Retinal pigment epithelial cell (primary cell): ENCODE results near the gene CIROP.

Experiments used
- DNase-seq: peaks from one replicate; pipeline ENCODE4 v3.0.0-alpha.2; 2010; ENCODE audit warnings: low read depth
- H3K4me3 ChIP-seq: 2 replicates; pipeline ENCODE4 v1.5.1; 2011; ENCODE audit warnings: mild to moderate bottlenecking, low read length, control low read depth, moderate library complexity
- TF ChIP-seq, protein P1 (sequence below): conservative IDR thresholded peaks from 2 replicates; pipeline ENCODE4 v1.5.1; 2011; ENCODE audit warnings: low read depth, low read length, control low read depth, inconsistent platforms

The CIROP gene

DNA sequence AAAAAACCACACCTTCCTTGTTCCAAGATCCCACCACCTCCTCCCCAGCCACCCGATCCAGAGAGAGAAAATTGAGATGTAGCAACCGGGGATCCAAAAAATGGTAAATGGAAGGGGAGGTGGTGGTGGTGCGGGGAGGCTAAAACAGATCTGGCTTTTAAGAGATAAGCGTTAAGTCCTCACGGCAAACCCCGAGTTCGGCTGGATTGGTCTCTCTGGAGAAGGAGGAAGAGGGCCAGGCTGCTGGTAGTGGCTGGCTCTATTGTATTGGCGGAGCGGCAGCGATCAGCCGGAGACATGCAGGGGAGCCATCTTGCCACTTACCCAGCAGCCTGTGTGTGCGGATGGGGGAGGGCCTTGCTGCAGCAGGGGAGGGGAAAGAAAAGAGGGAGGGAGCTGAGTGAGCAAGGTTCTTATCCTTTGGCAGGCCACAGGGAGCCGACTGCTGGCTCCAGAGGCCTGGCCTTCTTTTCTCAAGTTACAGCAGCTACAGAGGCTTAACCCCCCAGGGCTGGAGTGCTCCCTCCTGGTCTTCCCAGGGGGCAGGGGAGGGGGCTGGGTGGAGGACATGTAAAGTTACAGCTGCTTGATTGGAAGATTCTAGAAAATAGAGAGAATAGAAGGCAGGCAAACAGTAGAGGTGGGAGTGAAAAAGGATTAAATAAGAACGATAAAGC, 33.4 kb downstream of the CIROP start:
- H3K4me3 ChIP-seq: peak overlapping the region; percentile 95
- peak; percentile 88 for DNase-seq
- TF ChIP-seq, protein P1, sequence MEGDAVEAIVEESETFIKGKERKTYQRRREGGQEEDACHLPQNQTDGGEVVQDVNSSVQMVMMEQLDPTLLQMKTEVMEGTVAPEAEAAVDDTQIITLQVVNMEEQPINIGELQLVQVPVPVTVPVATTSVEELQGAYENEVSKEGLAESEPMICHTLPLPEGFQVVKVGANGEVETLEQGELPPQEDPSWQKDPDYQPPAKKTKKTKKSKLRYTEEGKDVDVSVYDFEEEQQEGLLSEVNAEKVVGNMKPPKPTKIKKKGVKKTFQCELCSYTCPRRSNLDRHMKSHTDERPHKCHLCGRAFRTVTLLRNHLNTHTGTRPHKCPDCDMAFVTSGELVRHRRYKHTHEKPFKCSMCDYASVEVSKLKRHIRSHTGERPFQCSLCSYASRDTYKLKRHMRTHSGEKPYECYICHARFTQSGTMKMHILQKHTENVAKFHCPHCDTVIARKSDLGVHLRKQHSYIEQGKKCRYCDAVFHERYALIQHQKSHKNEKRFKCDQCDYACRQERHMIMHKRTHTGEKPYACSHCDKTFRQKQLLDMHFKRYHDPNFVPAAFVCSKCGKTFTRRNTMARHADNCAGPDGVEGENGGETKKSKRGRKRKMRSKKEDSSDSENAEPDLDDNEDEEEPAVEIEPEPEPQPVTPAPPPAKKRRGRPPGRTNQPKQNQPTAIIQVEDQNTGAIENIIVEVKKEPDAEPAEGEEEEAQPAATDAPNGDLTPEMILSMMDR: no peak

DNA sequence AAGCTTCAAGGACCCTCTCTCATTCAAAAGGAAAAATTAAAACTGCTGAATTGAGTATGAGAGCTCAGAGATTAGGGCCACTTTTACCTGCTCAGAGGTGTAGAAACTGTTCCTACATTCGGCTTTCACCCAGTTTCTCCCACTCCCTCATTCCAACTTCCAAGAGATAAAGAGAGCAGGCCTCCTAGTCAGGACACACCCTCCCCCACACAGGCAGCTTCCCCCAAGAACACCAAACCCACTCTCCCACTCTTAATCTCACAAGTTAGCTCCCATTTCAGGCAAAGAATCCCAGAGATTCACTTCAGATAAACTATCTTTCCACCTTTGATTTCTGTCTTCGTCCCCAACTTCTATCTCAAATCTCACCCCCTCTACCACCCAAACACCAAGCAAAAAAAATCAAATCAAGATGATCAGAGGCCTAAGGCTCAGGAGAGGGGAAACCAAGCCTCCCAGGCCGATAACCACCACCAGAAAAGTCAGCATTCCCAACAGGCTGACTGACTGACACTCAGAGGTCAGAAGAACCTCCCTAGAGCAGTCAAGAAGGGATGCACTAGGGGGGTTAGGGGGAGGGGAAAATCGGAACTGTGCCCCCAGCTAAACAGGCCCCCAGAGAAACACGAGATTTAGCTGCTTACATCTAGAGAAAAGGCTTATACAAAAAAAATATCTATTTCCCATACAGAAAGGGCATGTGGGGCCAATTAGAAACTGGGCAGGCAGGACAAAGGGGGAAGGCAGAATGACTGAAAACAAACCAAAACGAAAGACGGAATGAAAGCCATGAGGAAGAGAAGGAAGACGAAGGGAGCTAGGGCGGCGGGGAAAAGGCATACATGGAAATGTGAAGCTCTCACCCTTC, 34.3 kb downstream of the CIROP start:
- DNase-seq: no peak
- H3K4me3 ChIP-seq: peak overlapping the region; percentile 95
- TF ChIP-seq, protein P1: no peak

DNA sequence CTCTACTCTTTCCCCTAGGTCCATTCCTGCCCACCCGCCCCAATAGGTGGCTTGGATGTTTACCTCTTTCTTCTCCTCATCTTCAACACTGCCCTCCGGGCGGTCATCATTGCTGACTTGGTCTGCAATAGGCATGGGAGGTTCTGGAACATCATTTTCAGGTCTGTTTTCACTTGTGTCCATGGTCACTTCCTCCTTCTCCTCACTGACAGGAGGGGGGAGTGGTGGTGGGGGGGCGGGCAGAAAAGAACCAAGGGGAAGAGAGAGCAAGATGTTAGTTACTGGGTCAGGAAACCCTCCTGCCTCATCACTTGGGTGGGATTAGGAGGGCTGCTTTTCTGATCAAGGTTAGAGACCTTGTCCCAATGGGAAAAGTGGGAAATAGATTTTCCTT, 35.4 kb downstream of the CIROP start:
- no peak for DNase-seq
- TF ChIP-seq, protein P1: no peak
- no peak overlapping the region for H3K4me3 ChIP-seq

DNA sequence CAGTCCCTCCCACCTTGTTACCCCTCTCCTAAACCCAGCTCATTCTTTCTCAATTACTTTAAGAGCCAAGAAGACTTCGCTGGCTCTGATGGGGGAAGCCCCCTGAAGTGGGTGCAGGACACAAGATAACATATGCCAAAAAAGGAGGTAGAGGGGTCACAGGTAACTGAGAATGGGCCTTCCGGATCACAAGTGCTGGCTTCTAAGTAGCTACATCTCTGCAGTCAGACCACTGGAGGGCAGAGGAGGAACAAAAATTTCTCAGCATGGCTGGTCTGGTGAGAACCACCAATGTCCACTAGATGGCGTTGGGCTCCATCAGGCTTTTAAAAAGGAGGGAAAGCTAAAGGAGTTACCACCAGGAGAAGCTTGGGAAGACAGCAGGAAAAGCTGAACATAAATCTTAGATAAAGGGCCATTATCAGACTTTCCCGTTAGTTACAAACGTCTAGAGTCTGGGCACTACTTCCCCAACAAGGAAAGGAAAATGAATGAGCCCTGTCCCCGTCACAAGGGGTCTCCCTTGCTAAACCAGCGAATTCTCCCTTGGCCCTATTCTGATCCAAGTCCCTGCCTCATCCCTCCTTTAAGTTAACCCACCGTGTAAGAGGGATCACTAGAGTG, 35.9 kb downstream of the CIROP start:
- H3K4me3 ChIP-seq: peak overlapping the region; percentile 16
- TF ChIP-seq, protein P1: peak; percentile 100

GRCh38 chr14:23067847-23068788, 36.7 kb downstream of the CIROP start:
- H3K4me3 ChIP-seq: peak overlapping the region; percentile 16
- DNase-seq: no peak
- TF ChIP-seq, protein P1: no peak

More for the DNA sequence above, 35.9 kb downstream of the CIROP start:
- peak; percentile 77 for DNase-seq

- no peak for DNase-seq
- TF ChIP-seq, protein P1: no peak
- H3K4me3 ChIP-seq: no peak overlapping the region
Measured at GRCh38 chr14:23066855-23067744, 37.7 kb downstream of the CIROP start.
